CD4-positive, CD25-positive, alpha-beta regulatory T cell (primary cell): ENCODE results near the gene ADARB1. TPM values are rescaled to one million over a fixed set of nuclear protein-coding genes. Genes with fewer than 3 reads are reported as not detected.
A peak's percentile ranks its signal among the peaks of the same experiment; 100 is the strongest.

Experiments
- ATAC-seq, 2 donors: fragments of 150-1000 bp; cut with Tn5 transposase; one replicate each; pipeline ENCODE4 v1.10.0; 2021; ENCODE audit warnings: low read depth in 2 of 2, moderate number of reproducible peaks in 2 of 2, moderate library complexity in 1 of 2
- DNase-seq, 3 donors: peaks; one replicate each; pipeline versions ENCODE4 v3.0.0 to v3.0.0-alpha.2; 2012 to 2022; ENCODE audit warnings: mixed read lengths in 1 of 3
- H3K27ac ChIP-seq: one replicate; pipeline ENCODE4 v1.7.0; 2013; ENCODE audit warnings: mild to moderate bottlenecking, low read length; ENCODE audit not compliant: insufficient read depth, poor library complexity, severe bottlenecking
- H3K27me3 ChIP-seq: one replicate; pipeline ENCODE4 v1.7.0; 2013; ENCODE audit warnings: low read length; ENCODE audit not compliant: control insufficient read depth, insufficient read depth
- H3K36me3 ChIP-seq: one replicate; pipeline ENCODE4 v1.7.0; 2013; ENCODE audit warnings: mild to moderate bottlenecking, low read length, moderate library complexity; ENCODE audit not compliant: control insufficient read depth, insufficient read depth
- H3K4me1 ChIP-seq: 2 replicates; pipeline ENCODE4 v1.7.0; 2013; ENCODE audit warnings: mild to moderate bottlenecking, low read length; ENCODE audit not compliant: insufficient read depth, control insufficient read depth, poor library complexity, severe bottlenecking
- H3K4me3 ChIP-seq: one replicate; pipeline ENCODE4 v1.7.0; 2013; ENCODE audit warnings: low read depth, mild to moderate bottlenecking, low read length, moderate library complexity
- H3K9me3 ChIP-seq, 2 experiments: 1 replicate in 1 of 2; 2 replicates in 1 of 2; pipeline ENCODE4 v1.7.0; 2013; ENCODE audit warnings: low read length in 2 of 2, mild to moderate bottlenecking in 1 of 2, moderate library complexity in 1 of 2; ENCODE audit not compliant: control insufficient read depth in 2 of 2
- H3K27ac Mint-ChIP-seq, 3 donors: one replicate each; pipeline ENCODE4 v1.8.0; 2020 to 2022; ENCODE audit warnings: mild to moderate bottlenecking in 3 of 3, mixed read lengths in 3 of 3, moderate library complexity in 2 of 3
- H3K27me3 Mint-ChIP-seq: one replicate; pipeline ENCODE4 v1.8.0; 2022; ENCODE audit warnings: mild to moderate bottlenecking, mixed read lengths
- H3K36me3 Mint-ChIP-seq: one replicate; pipeline ENCODE4 v1.8.0; 2020; ENCODE audit warnings: mixed read lengths
- H3K4me1 Mint-ChIP-seq, 4 donors: one replicate each; pipeline ENCODE4 v1.8.0; 2020 to 2022; ENCODE audit warnings: mixed read lengths in 4 of 4, mild to moderate bottlenecking in 1 of 4
- H3K4me3 Mint-ChIP-seq, 4 donors: one replicate each; pipeline ENCODE4 v1.8.0; 2020 to 2022; ENCODE audit warnings: mild to moderate bottlenecking in 4 of 4, mixed read lengths in 4 of 4, moderate library complexity in 3 of 4
- H3K9me3 Mint-ChIP-seq, 7 donors: one replicate each; pipeline ENCODE4 v1.8.0; 2020 to 2022; ENCODE audit warnings: mixed read lengths in 7 of 7, mild to moderate bottlenecking in 3 of 7, moderate library complexity in 2 of 7
- polyA plus RNA-seq, 4 donors: library from polyadenylated mRNA; unstranded; fragments of 300-500 nt; fragmentation: Illumina TruSeq; gene quantifications; one replicate each; pipeline ENCODE4 v1.2.3, GENCODE V29; 2021
- total RNA-seq: library from RNA; stranded (reverse); gene quantifications from one replicate; pipeline ENCODE4 v1.2.3, GENCODE V29; 2022

ADARB1 gene
- total and polyA plus RNA-seq, 5 donors from 2014 or later, result 2.8 to 52.9 (median 5.6) TPM

DNA sequence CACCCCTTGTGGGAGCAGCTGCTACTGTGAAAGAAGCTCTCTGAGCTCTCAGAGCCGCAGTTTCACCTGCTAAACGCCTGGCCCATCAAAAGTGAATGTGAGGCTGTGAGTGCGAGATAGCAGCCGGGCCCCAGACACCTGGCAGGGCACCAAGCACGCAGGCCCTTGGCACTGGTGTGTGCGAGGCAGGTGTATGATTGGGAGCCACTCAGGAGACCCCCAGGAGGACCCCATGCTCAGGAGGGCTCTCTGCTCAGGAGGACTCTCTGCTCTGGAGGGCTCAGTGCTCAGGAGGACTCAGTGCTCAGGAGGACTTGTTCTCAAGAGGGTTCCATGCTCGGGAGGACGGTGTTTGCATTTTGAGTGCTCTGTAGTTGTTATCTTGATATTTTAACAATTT is 14.3 kb upstream of the ADARB1 start:
- Mint-ChIP-seq H3K36me3 (no peaks in the 10 kb centered on the region), H3K9me3 (no peaks in the 10 kb centered on the region), H3K4me3 (no peak overlapping the region), H3K4me1 (no peaks in the 10 kb centered on the region), H3K27ac (no peak overlapping the region), H3K27me3 (peaks cover 19% of the 10 kb centered on the region)
- H3K4me1 ChIP-seq, result no peaks in the 10 kb centered on the region
- no peak for ATAC-seq
- no peak overlapping the region for H3K4me3 ChIP-seq
- no peak overlapping the region for H3K27ac ChIP-seq
- H3K36me3 ChIP-seq, result no peaks in the 10 kb centered on the region
- H3K27me3 ChIP-seq, result no peaks in the 10 kb centered on the region
- DNase-seq, result no peak
- H3K9me3 ChIP-seq, result no peaks in the 10 kb centered on the region

DNA sequence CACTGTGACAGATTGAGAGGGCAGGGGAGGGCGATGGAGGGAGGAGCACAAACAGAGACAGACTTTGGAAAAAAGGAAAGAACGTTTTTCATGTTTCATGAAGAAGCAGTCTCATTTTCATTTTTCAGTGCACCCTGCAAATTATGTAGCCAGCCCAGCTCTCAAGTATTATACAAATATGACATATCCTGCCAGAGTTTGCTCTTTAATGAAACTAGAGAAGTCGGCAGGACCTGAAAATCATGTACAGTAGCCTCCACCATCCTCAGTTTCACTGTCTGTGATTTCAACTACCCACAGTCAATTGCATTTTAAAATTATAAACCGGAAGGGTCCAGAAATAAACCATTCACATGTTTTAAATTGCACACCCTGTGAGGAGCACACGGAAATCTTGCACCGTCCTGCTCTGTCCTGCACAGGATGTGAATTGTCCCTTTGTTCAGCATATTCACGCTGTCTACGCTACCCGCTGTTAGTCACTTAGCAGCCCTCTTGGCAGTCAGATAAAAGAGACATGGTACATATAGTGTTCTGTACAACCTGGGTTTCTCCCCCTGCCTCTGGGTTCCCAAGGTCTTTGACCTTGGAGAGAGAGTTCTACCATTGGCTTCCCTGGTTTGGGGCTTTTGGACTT is 13.6 kb upstream of the ADARB1 start:
- DNase-seq (no peak), ATAC-seq (no peak)
- Mint-ChIP-seq H3K4me3 (no peak overlapping the region), H3K9me3 (no peaks in the 10 kb centered on the region), H3K4me1 (no peaks in the 10 kb centered on the region), H3K36me3 (no peaks in the 10 kb centered on the region), H3K27ac (peak overlapping the region in 1 of 3 donors; percentile 6), H3K27me3 (peaks cover 17% of the 10 kb centered on the region)
- H3K9me3 ChIP-seq, result no peaks in the 10 kb centered on the region
- no peaks in the 10 kb centered on the region for H3K27me3 ChIP-seq
- no peaks in the 10 kb centered on the region for H3K4me1 ChIP-seq
- H3K36me3 ChIP-seq, result no peaks in the 10 kb centered on the region
- H3K27ac ChIP-seq, result no peak overlapping the region
- H3K4me3 ChIP-seq, result no peak overlapping the region

DNA sequence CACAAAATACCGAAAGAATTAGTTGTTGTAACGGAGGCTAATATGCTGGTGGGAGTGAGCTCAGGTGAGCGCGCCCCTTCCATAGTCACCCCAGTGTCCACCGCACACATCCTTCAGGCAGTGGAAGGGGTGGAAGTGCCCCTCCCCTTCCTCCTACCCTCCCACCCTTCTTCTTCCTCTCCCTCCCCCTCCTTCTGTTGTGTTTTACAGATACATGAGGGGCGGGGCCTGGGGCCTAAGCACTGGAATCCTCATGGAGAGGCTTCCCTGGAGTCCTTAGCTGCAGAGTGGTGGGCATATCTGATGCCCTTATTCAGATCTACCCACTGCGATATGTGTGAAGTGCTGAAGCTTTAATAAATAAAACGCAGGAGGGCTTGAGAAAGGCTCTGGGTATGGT is 10.3 kb upstream of the ADARB1 start:
- Mint-ChIP-seq H3K27me3 (peaks cover 9% of the 10 kb centered on the region), H3K4me1 (no peaks in the 10 kb centered on the region), H3K27ac (no peak overlapping the region), H3K4me3 (no peak overlapping the region), H3K36me3 (no peaks in the 10 kb centered on the region), H3K9me3 (no peaks in the 10 kb centered on the region)
- Histone ChIP-seq H3K4me3 (no peak overlapping the region), H3K4me1 (no peaks in the 10 kb centered on the region), H3K27ac (no peak overlapping the region), H3K27me3 (no peaks in the 10 kb centered on the region), H3K36me3 (no peaks in the 10 kb centered on the region), H3K9me3 (no peaks in the 10 kb centered on the region)
- ATAC-seq (no peak), DNase-seq (no peak)

DNA sequence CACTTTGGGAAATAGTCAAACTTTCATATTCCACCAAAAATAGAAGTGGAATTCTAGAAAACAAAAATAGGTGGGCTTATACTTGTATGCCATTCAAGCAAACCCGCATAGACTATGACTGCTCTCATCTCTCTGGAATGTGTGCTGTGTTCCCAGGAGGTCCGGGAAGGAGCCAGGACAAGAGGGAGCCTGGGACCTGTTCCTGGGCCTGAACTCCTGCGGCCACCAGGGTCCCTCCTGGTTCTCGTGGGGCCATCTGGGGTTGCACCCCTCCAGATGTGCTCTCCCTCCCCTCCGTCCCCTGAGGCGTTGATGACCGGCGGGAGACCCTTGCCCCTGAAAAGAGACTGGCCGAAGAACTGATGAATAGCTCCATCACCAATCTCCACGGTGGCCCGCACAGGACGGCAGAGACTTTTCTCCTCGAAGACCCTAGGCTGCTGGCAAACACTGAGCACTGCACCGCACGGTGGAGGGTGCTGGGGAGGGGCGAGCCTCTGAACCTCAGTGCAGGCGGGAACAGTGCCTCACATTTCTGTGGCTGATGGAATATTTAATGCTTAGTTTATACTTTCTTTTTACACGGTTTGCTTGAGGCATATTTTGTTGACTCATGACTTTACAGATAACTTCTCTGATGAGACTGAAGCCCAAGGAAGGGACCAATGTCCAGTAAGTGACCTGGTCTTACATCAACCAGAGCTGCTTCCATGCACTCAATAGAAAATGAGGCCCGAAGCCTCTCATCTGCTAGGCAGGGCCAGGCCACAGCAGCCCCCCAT is 9.6 kb upstream of the ADARB1 start:
- no peaks in the 10 kb centered on the region for H3K4me1 ChIP-seq
- DNase-seq (no peak), ATAC-seq (no peak)
- Mint-ChIP-seq H3K4me1 (no peaks in the 10 kb centered on the region), H3K27ac (no peak overlapping the region), H3K9me3 (no peaks in the 10 kb centered on the region), H3K36me3 (no peaks in the 10 kb centered on the region), H3K4me3 (no peak overlapping the region), H3K27me3 (peaks cover 9% of the 10 kb centered on the region)
- no peaks in the 10 kb centered on the region for H3K9me3 ChIP-seq
- no peak overlapping the region for H3K27ac ChIP-seq
- H3K36me3 ChIP-seq, result no peaks in the 10 kb centered on the region
- H3K4me3 ChIP-seq, result no peak overlapping the region
- H3K27me3 ChIP-seq, result no peaks in the 10 kb centered on the region

DNA sequence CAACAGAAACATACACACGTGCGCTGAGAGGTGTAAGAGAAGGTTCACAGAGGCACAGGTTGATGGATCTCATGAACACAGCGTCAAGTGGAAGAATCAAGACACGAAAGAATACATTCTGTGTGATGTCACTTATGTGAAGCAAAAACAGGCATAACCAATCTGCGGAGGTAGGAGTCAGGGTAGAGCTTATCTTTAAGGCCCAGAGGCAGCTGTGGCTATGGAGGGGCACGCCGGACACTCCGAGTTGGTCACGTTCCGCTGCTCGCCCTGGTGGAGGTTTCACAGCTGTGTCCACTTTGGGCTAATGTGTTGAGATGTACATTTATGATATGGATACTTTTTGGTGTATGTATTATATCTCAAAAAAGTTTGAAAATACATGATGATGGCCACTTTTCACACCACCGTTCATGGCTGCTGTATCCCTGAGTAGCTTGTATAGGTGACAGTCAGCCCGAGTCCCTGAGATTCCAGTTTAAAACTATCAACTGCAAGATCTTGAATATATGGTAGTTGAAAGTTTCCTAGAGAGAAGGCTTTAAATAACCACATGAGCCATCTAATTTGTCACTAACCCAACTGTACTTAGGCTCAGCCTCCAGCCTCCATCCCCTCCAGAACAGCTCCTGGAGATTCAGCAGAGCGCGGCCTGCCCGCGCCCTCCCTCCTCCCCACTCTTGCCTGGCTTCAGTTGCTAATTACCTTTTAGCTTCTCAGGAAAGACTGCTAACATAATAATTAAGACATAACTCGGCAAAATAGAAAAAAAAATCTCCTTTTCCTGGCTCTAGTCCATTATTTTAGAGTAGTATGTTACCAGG is 6.7 kb upstream of the ADARB1 start:
- Histone ChIP-seq H3K4me3 (no peak overlapping the region), H3K4me1 (no peaks in the 10 kb centered on the region), H3K27ac (no peak overlapping the region), H3K27me3 (no peaks in the 10 kb centered on the region), H3K9me3 (no peaks in the 10 kb centered on the region), H3K36me3 (no peaks in the 10 kb centered on the region)
- peaks cover 0 to 2% (median 0%) of the 10 kb centered on the region in 7 donors for H3K9me3 Mint-ChIP-seq
- no peak overlapping the region for H3K27ac Mint-ChIP-seq
- no peak for ATAC-seq
- no peak for DNase-seq
- peaks cover 5% of the 10 kb centered on the region for H3K27me3 Mint-ChIP-seq
- H3K4me3 Mint-ChIP-seq, result peak overlapping the region in 1 of 4 donors; percentile 22
- peaks cover 0 to 5% (median 0%) of the 10 kb centered on the region in 4 donors for H3K4me1 Mint-ChIP-seq
- H3K36me3 Mint-ChIP-seq, result no peaks in the 10 kb centered on the region

DNA sequence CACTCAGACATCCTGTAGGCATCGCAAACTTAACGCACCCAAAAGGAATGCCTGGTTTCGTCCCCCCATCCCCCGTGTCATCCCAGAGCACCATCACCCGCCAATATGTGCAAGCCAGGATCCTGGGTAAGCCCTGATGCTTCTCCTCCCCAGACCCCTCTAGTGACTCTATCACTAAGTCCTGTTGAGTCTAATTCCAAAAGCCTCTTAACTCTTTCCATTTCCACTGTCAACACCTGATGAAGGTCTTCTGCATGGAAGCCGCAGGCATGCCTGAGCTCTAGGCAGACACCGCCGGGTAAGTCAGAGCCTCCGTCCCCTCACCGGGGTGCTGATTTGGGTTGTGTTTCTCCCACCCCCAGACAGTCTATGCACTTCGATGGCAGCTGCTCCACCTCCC is 5.3 kb upstream of the ADARB1 start:
- no peaks in the 10 kb centered on the region for H3K36me3 Mint-ChIP-seq
- peaks cover 0 to 2% (median 0%) of the 10 kb centered on the region in 7 donors for H3K9me3 Mint-ChIP-seq
- H3K4me3 ChIP-seq, result no peak overlapping the region
- H3K36me3 ChIP-seq, result no peaks in the 10 kb centered on the region
- DNase-seq (no peak), ATAC-seq (no peak)
- H3K27me3 ChIP-seq, result no peaks in the 10 kb centered on the region
- H3K4me1 Mint-ChIP-seq, result peaks cover 0 to 9% (median 5%) of the 10 kb centered on the region in 4 donors
- H3K4me3 Mint-ChIP-seq, result no peak overlapping the region
- H3K27ac Mint-ChIP-seq, result no peak overlapping the region
- H3K9me3 ChIP-seq, result no peaks in the 10 kb centered on the region
- no peaks in the 10 kb centered on the region for H3K27me3 Mint-ChIP-seq
- H3K27ac ChIP-seq, result no peak overlapping the region
- peaks cover 8% of the 10 kb centered on the region for H3K4me1 ChIP-seq

DNA sequence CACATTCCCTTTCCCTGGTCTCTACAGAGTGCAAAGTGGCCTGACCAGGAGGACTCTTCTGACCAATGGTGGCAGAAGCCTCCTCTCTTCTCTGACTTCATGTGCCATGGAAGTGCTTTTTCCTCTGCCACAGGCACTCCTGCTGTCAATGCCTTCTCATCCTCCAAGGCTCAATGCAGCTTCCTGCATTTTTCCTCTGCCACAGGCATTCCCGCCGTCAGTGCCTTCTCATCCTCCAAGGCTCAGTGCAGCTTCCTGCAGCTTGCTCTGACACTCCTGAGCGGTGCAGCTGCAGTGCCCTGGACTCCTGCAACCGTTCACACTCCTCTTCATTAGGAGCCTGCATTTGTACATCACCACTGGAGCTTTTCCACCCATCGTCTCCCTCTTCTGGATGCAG is 4.7 kb upstream of the ADARB1 start:
- Mint-ChIP-seq H3K4me3 (no peak overlapping the region), H3K27ac (no peak overlapping the region), H3K4me1 (peaks cover 0 to 9% (median 5%) of the 10 kb centered on the region in 4 donors), H3K36me3 (no peaks in the 10 kb centered on the region), H3K27me3 (no peaks in the 10 kb centered on the region), H3K9me3 (peaks cover 0 to 2% (median 0%) of the 10 kb centered on the region in 7 donors)
- H3K4me3 ChIP-seq, result no peak overlapping the region
- no peaks in the 10 kb centered on the region for H3K27me3 ChIP-seq
- DNase-seq (no peak), ATAC-seq (no peak)
- H3K9me3 ChIP-seq, result no peaks in the 10 kb centered on the region
- H3K36me3 ChIP-seq, result no peaks in the 10 kb centered on the region
- H3K27ac ChIP-seq, result no peak overlapping the region
- peaks cover 8% of the 10 kb centered on the region for H3K4me1 ChIP-seq
